CD4-positive, alpha-beta T cell treated with Interleukin-6 at 100 ng/mL for 8 hours (primary cell): Measurements from ENCODE around the gene MERTK.
"Not testable (repeated sequence)": the region's sequence is repeated elsewhere in the genome, so short reads cannot be mapped to it uniquely, and the experiment has no call there.

Source experiments
- DNase-seq: peaks from one replicate; pipeline ENCODE4 v3.0.0-alpha.2; 2020; ENCODE audit warnings: mixed read lengths, low spot score

The MERTK gene

DNA sequence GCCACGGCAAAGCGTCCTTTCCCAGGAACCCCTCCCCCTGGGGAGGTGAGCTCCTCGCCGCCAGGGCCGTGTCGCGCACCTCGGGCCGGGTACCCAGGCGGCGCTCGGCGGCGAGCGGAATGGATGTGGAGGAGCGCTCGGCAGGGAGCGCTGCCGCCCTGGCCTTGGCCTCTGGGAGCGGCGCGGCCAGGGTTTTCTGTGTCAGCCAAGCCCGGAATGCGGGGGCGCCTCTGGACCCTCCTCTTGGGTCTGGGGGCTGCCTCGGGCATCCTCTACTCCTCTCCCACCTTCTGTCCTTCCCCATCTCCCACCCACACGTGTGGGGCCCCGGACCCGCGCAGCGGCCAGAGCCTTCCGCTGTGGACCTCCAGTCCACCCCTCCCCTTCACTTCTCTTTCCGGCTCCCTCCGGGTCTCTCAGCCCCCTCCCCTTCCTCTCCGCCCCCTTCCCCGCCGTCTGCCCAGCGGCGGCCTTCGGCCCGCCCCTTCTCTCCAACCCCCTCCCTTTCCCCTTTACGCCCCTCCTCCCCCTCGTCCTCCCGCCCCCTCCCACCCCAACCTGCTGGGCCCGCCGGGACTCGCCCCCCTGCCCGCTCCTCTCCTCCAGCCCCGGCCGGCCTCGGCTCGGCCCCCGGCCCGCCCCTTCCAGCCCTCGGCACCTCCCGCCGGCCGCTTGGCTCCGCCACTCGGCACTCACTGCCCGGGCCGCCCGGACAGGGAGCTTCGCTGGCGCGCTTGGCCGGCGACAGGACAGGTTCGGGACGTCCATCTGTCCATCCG lies at the start of gene MERTK:
MERTK (plus strand) TSS at position 684 of the 779 bp plus-strand sequence. CDS start 129 bp downstream, outside the sequence.
- DNase-seq = peak; percentile 25

DNA sequence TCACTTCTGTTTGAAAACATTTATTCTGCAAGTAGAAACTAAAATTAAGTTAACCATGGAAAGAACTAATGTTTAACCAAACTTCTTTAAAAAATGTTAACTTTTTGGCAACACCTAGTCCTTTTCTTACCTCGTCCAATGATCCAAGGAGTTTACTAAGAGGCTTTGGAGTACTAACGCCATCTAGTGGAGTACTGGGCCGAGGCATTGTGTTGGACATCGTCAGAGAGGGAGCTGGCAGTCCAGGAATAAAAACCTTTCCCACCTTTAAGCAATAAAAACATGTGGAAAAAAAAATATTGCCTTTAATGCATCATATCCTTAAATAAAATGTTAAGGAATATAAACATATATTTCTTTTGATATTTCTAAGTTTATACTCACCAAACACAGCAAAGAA lies 47.8 kb upstream of the MERTK start:
- DNase-seq = not testable (repeated sequence)

DNA sequence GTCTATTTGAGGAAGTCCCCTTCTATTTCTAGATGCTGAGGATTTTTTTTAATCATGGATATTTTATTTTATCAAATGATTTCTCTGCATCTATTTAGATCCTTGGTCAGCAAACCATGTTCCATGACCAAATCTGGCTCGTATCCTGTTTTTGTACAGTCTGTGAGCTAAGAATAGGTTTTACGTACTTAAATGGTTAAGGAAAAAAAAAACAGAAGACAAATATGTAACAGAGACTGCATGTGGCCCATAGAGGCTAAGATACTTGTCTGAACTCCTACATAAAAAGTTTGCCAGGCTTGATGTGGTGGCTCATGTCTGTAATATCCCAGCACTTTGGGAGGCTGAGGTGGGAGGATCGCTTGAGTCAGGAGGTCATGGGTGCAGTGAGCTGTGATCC lies 45.9 kb upstream of the MERTK start:
- not testable (repeated sequence) for DNase-seq

DNA sequence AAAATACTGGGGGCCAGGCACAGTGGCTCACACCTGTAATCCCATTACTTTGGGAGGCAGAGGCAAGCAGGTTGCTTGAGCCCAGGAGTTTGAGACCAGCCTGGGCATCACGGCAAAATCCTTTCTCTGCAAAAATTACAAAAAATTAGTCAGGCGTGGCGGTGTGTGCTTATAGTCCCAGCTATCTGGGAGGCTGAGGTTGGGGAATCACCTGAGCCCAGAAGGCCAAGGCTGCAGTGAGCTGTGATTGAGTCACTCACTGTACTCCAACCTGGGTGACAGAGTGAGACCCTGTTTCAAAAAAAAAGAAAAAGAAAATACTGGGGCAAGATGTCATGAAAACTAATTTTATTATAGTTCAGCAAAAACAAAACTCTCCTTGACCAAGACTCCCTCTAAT lies 38.4 kb upstream of the MERTK start:
- not testable (repeated sequence) for DNase-seq

DNA sequence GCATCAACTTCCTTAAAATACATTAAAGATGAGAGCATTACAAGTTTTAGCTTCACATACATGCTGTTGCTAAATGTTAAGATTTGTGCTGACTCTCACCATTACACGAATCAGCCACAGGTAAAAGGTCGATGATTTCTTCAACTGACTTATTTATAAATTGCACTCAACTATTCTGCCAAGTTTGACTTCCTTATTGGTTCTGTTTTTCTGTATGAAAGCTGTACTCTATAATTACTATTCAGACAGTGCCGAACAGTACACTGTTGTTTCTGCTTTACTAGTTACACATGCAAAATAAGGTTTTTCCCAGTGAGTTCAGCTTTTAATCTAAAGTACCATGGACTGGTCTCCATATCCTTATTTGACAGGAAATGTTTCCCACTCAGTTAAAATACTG lies 33.3 kb upstream of the MERTK start:
- not testable (repeated sequence) for DNase-seq

DNA sequence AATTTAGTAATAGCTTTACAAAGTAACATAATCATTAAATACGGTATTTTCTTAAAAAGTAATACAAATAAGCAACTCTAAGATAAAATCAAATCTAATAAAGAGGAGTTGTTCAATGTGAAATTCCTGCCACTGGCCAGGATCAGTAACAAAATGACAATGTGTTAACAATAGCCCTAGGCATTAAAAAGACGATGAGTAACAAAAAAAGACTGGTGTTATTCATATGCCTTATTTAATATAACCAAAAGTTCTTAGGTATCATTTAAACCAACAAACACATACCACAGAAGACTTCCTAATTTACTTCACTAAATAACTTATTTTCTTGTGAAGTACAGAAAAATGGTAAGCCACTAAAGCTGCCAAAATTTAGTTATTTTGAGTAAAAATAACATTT lies 25.6 kb upstream of the MERTK start:
- not testable (repeated sequence) for DNase-seq

DNA sequence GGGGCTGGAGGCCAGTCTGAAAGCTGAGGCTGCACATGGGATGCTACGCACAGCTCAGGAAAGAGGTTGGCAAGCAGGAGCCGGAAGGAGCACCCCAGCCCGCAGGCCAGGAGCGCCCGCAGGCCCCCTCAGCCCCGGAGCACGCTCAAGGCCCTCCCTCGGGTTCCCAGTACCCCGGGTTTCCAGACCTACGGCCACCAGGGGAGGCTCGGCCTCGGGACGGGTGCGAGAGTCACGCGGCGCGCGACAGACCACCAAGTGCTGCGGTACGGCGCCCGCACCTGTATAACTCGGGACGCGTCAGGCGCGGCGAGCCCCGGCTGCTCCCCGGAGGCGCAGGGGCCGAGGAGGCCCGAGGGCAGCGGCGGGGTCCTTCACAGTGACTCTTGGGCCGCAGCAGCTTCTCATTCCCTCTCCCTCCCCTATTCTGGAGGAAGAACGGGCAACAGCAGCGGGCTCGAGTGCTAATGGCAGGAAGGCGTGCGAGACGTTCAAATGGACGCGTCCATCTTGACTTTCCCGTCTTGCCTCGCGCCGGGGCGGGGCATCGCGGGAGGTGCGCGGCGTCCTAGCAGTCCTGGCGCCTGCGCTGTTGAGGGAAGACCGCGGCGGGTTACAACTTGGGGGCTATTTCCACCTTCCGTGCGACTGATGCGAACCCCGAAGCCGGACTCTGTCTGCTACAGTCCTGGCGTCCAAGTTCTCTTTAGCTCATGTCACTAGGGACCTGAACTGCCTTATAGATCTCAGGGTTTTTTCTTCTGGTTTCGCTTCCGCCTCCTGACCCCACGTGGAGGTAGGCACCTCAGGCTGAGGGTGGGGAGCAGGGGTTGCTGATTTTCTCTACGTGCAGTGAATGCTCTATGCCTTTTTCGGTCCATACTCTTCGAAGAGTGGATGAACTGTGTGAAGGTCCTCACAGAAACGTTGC lies 14.5 kb upstream of the MERTK start, which contains the start of gene ANAPC1:
ANAPC1 (minus strand) TSS at position 533 of the 931 bp plus-strand sequence. CDS start 3,368 bp downstream, outside the sequence.
- peak; percentile 76 for DNase-seq

DNA sequence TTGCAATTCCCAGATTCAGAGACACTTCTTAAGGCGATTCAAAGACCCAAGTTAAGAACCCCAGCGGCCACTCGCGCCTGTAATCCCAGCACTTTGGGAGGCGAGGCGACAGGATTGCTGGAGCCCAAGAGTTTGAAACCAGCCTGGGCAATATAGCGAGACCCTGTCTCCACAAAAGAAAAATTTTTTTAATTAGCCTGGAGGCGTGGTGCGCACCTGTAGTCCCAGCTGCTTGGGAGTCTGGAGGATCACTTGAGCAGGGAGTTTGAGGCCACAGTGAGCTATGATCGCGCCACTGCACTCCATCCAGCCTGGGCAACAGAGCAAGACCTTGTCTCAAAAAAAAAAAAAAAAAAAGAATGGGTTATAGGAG lies 13.8 kb upstream of the MERTK start:
- no peak for DNase-seq

DNA sequence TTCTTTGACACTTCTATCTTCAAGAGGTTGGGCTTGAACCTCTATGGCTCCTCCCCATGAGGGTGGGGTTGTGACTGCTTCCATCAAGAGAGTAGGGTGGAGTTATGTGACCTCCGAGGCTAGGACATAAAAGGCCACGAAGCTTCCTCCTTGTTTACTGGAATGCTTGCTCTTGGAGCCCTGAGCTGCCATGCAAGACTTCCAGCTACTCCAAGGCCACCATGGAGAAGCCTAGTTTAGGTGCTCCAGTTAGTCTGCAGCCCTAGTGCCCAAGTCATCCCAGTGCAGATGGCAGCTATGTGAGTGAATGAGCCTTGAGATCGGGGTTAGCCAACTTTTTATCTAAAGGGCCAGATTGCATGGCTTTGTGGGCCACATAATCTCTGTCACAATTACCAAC lies 2.4 kb upstream of the MERTK start:
- DNase-seq = no peak

DNA sequence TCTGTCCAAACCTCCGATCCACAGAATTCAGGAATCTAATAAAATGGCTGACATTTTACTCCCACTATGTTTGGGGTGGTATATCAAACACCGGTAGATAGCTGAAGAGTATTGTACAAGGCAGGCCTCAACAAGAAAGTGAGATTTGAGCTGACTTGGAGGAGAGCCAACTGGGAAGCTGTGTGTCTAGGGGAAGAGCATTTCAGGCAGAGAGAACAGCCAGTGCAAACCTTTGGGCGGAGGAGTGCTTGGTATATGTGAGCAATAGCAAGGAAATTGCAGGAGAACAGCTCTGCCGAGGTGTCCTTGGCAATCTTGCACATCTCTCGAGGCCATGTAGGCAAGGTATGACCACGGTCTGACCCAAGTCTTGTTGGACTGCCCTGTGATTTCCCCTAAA lies 1.8 kb upstream of the MERTK start:
- DNase-seq = no peak

DNA sequence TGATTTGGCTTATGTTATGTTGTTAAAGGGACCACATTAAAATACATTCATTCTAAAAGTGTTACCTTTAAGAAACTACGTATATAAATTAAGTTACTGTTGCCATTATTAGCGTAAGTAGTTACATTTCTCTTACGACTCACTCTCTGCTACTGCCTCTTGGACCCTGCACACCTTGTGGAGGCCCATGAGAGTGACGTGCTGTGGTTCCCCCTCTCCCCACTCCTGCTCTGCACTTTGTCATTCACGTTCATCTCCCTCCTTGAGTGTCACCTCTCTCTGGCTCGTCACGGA lies 830 bp upstream of the MERTK start:
- DNase-seq = no peak

DNA sequence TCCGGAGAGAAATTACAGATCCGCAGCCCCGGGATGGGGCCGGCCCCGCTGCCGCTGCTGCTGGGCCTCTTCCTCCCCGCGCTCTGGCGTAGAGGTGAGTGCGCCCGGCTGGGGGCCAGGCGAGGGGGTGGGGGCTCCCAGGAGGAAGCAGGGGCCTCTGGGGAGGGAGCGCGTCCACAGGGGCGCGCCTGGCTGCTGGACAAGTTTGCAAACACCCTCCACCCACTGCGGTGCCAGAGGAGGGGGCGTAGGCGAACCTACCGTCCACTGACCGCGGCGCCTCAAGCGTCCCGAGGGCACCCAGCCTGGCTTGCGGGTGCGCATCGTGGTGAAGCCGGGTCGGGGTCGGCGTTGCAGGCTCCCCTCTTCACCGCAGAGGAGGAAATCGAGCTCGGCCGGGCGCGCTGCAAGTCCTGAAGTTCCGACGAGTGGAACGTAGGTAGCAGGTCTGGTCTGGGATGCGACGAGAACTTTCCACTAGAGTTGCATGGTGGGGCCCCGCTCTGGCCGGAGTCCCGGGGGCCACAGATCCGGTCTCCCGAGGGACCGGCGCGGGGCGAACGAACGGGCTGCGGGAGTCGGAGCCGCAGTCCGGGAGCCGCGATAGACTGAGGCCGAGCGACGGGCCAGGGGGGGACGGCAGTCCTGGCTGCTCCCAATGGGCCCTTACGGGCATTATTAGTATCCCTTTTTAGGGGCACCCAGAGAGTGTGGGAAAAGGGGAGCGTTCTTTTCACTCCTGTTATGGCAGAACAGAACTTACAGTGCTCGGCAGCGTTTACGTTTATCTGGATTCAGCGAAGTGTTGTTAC lies 502 bp downstream of the MERTK start:
- DNase-seq = no peak

DNA sequence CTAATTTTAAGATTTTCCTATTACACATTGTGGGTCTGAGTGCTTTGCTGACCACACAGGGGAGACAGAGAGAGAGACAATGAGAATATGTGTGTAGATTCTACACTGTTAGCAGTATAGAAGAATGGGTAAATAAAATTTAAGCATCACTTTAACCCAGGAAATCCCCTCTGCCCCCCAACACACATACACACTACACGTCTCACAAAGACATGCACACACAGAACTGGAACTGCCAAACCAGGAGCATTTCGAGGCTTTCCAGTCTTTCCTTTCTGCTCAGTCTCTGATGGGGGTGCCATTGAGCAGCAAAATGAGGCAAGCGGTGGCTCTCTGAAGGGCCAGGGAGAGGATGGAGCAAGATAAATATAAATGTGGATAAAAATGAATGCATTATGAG lies 2.5 kb downstream of the MERTK start:
- no peak for DNase-seq

DNA sequence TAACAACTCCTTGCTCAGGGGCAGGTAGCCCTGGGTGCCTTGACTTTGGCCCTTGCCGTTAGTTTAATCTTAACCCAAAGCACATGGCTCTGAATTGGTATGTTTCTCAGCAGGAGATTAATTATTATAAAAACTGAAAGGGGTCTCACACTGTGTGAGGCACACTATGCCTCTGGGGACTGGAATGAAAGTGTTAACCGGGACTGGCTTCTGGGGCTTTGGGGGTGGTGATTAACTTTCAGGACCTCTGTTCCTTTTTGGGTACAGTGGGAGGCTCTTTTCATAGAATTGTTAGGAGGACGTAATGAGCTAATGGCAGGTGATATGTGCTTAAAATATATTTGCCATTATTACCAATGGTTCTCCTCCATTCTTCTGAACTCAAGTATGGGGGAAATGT lies 5.1 kb downstream of the MERTK start:
- DNase-seq = no peak

DNA sequence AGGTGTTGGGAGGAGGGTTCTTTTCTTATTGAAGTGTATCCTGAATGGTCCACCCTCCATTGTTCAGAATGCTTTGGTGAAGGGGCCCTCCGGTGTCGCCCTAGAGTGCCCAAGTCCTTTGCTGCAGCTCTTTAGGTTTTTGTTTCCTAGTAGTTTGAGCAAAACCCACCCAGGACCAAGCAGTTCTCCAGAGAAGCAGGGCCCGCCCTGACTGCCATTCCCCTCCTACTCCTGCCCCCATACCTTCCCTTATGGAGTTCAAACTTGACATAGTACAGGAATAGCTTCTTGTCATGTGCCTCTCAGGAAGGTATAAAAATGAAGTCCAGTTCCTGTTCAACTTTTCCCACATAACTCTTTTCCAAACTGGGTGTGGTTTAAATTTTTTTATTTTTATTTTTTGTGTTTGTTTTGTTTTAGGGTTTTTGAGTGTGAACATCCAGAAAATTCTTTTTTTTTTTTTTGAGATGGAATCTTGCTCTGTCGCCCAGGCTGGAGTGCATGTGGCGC lies 5.6 kb downstream of the MERTK start:
- DNase-seq = no peak

DNA sequence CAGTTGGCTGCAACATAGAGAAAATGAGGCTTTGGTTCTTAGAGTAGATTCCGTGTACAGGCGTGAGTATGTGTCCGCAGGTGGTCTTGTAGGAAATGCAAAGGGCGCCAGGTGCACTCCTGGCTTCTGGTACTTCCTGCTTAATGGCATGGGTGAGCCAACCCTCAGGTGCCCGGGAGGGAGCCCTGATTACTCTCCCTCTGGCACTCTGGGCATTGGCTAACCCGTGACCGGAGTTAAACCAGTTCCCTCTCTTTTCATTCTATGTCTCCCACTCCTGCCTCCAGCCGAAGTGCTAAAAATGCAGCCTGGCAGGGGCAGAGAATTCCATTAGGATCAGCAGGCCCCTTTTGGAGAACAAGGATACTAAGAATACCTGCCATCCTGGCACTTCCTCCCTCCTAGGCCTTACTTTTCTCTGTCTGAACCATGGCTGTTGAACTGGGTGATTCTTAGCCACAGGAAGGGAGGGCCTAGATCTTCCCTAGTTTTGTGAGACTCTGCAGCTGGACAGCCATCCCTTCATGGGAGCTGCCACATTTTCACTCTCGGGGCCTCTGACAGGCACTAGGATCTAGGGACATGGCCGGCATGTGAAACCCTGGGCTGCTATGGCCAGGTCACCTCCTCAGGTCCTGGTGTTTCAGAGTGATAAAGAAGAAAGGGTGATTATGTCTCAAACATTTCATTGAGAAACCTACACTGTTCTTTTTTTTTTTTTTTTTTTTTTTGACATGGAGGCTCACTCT lies 6.5 kb downstream of the MERTK start:
- DNase-seq = no peak

DNA sequence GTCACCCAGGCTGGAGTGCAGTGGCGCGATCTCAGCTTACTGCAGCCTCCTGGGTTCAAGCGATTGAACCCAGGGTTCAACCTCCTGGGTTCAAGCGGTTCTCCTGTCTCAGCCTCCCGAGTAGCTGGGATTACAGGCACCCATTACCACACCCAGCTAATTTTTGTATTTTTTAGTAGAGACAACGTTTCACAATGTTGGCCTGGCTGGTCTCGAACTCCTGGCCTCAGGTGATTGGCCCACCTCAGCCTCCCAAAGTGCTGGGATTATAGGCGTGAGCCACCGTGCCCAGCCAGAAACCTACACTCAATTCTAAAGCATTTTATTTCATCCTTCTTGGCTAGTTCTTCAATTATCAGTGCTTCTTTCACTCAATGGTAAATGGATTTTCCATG lies 7.1 kb downstream of the MERTK start:
- not testable (repeated sequence) for DNase-seq

DNA sequence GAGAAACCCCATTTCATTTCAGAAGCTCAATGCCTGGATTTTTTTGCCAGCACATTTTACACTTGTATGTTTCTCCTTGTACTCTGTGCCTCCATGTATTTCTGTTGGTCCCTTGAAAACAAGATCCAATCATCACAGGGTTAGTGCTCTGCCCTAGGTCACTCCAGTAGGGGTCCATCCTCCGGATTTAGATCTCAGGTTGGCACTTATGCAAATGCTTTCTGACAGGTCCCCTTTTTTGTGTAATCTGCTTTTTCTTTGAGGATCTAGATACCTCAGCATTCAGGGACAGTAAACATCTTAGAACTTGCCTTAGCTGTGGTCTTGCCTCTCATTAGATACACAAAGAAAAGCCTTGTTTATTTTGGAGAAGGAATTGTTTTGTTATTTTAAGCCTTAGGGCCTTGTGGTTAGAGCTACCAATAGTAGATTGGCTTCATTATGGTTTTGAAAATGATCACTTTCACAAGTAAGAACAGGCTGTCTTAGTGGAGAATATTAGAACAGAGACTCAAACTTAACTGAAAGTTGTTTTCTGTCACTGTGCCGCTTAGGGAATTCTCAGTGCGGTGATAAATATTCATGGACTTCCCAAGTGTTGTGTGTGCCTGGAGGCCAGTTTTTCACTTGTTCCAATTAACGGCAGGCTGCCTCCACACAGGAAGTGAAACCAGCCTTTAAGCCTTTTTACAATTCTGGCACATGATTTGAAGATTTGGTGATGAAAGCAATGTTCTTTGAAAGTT lies 7.8 kb downstream of the MERTK start:
- no peak for DNase-seq

DNA sequence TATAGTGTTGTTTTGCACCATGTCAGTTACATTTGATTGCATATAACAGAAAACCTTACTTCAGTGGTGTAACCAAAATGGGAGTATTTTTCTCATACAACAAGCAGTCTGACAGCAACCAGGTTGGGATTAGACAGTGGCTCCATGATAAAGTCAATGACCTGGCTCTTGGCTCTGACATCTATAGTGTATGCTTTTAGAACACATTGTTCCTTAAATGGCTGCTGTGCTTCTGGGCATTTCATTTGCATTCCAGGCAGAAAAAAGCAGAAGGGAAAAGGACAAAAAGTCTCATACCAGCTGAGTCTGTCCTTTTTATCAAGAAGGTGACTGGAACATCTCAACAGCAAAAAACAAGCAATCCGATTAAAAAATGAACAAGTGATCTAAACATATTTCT lies 10.2 kb downstream of the MERTK start:
- DNase-seq = no peak

DNA sequence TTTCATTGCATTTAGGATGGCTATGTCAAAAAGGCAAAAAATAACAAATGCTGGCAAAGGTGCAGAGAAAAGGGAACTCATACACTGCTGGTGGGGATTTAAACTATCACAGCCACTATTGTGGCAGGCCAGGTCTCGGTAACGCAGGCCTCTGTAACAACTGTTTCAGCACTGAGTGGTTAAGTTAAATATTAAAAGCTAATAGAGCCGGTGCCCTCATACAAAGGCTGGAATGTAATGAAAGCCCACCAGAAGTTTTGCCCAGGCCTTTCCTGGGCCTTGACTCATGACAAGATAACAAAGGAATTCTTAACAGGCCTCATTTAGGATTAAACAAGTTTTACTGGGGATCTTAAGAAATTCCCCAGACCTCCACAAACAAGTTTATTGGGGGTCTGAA lies 10.7 kb downstream of the MERTK start:
- no peak for DNase-seq

DNA sequence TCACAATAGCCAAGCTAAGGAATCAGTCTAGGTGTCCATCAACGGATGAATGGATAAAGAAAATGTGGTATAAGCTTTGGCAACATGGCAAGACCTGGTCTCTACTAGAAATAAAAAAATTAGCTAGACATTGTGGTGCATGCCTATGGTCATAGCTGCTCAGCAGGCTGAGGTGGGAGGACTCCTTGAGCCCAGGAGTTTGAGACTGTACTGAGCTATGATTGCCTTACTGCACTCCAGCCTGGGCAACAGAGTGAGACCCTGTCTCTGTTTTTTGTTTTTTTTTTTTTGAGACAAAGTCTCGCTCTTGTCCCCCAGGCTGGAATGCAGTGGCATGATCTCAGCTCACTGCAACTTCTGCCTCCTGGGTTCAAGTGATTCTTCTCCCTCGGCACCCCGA lies 11.6 kb downstream of the MERTK start:
- not testable (repeated sequence) for DNase-seq
